ENCODE results near the gene KAT2A.

The KAT2A gene

GRCh38 chr17:42132941-42133340 is 11.8 kb upstream of the KAT2A start:
- no peak for TF ChIP-seq CTCF (IDR thresholded peaks at IDR 0.05; ENCODE audit: insufficient read depth, low read length, missing control alignments)
- no peak overlapping the region for H3K4me3 ChIP-seq (ENCODE audit: low read depth, low read length)
- ChIA-PET POLR2A (interaction anchor here (0.6 to 1.6 kb wide), 2 partner anchors 11 to 265 kb away, joined by 3 to 4 read pairs; partner anchors contain the start of gene KAT2A), CTCF (interaction anchor here (2.0 kb wide), 1 partner anchor 14 kb away, joined by 7 read pairs; no protein-coding TSS in a partner anchor)
- DNase-seq (ENCODE audit: low read depth, low spot score): peak; percentile 40

- DNase-seq (ENCODE audit: low read depth, low spot score): no peak
- CTCF ChIA-PET: interaction anchor here (0.6 to 2.0 kb wide), 5 partner anchors 14 to 169 kb away, joined by 3 to 7 read pairs (median 3); no protein-coding TSS in a partner anchor
- TF ChIP-seq CTCF (IDR thresholded peaks at IDR 0.05; ENCODE audit: insufficient read depth, low read length, missing control alignments): no peak
- no peak overlapping the region for H3K4me3 ChIP-seq (ENCODE audit: low read depth, low read length)
- POLR2A ChIA-PET: interaction anchor here (0.6 kb wide), 1 partner anchor 237 kb away, joined by 3 read pairs; no protein-coding TSS in a partner anchor
Observed at GRCh38 chr17:42131981-42132432, 10.8 kb upstream of the KAT2A start.

DNA sequence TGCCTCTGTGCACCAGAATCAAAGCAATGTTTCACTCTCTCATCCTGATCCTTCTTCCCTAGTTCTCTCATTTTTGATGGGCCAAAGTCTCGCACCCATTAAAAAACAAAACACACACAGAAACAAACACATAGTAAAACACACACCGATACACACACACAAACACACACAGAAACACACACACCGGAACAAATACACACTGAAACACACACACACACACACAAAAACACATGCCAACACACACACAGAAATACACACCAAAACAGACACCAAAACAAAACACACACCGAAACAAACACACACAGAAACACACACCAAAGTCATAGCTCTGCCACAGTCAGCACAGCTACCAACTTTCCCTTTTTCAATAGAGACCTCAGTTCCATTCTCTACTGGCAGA is 10.1 kb upstream of the KAT2A start:
- CTCF ChIA-PET: interaction anchor here (0.6 to 2.8 kb wide), 7 partner anchors 13 to 168 kb away, joined by 3 to 23 read pairs (median 4); partner anchors contain the start of gene KCNH4
- no peak for DNase-seq (ENCODE audit: low read depth, low spot score)
- no peak for TF ChIP-seq CTCF (IDR thresholded peaks at IDR 0.05; ENCODE audit: insufficient read depth, low read length, missing control alignments)
- POLR2A ChIA-PET: interaction anchor here (0.6 kb wide), 1 partner anchor 56 kb away, joined by 3 read pairs; no protein-coding TSS in a partner anchor
- H3K4me3 ChIP-seq (ENCODE audit: low read depth, low read length): no peak overlapping the region

GRCh38 chr17:42130310-42130936 is 9.3 kb upstream of the KAT2A start:
- POLR2A ChIA-PET: interaction anchor here (0.6 to 1.2 kb wide), 2 partner anchors 9 to 57 kb away, joined by 3 read pairs; no protein-coding TSS in a partner anchor
- CTCF ChIA-PET: interaction anchor here (1.0 to 2.8 kb wide), 7 partner anchors 9 to 167 kb away, joined by 3 to 23 read pairs (median 4); partner anchors contain the start of genes KAT2A and KCNH4
- no peak overlapping the region for H3K4me3 ChIP-seq (ENCODE audit: low read depth, low read length)
- no peak for DNase-seq (ENCODE audit: low read depth, low spot score)
- no peak for TF ChIP-seq CTCF (IDR thresholded peaks at IDR 0.05; ENCODE audit: insufficient read depth, low read length, missing control alignments)

GRCh38 chr17:42129109-42129837 is 8.1 kb upstream of the KAT2A start:
- POLR2A ChIA-PET: interaction anchor here (1.2 kb wide), 1 partner anchor 8 kb away, joined by 3 read pairs; no protein-coding TSS in a partner anchor
- DNase-seq (ENCODE audit: low read depth, low spot score): no peak
- TF ChIP-seq CTCF (IDR thresholded peaks at IDR 0.05; ENCODE audit: insufficient read depth, low read length, missing control alignments): no peak
- CTCF ChIA-PET: interaction anchor here (0.8 to 2.8 kb wide), 4 partner anchors 8 to 28 kb away, joined by 3 to 23 read pairs (median 4); partner anchors contain the start of gene KAT2A
- H3K4me3 ChIP-seq (ENCODE audit: low read depth, low read length): no peak overlapping the region

Measured in AG04449 (cell line).